Measurements from ENCODE around the gene CACFD1.

Gene CACFD1

DNA sequence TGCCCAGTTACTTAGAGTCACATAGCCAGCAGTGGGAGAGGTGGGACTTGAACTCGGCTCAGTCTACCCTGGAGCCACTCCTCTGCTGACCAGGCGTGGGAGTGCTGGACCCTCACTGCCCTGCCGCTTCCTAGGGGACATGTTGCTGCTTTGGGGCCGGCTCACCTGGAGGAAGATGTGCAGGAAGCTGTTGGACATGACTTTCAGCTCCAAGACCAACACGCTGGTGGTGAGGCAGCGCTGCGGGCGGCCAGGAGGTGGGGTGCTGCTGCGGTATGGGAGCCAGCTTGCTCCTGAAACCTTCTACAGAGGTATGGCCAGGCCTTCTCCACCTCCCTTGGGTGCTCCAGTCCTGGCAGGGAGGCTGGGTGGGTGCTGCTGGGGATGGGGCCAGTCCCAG, 3.4 kb upstream of the CACFD1 start:
- TF ChIP-seq, protein P1, sequence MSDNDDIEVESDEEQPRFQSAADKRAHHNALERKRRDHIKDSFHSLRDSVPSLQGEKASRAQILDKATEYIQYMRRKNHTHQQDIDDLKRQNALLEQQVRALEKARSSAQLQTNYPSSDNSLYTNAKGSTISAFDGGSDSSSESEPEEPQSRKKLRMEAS (IDR thresholded peaks at IDR 0.05; ENCODE audit: low read depth, low read length): no peak
- TF ChIP-seq, protein P2, sequence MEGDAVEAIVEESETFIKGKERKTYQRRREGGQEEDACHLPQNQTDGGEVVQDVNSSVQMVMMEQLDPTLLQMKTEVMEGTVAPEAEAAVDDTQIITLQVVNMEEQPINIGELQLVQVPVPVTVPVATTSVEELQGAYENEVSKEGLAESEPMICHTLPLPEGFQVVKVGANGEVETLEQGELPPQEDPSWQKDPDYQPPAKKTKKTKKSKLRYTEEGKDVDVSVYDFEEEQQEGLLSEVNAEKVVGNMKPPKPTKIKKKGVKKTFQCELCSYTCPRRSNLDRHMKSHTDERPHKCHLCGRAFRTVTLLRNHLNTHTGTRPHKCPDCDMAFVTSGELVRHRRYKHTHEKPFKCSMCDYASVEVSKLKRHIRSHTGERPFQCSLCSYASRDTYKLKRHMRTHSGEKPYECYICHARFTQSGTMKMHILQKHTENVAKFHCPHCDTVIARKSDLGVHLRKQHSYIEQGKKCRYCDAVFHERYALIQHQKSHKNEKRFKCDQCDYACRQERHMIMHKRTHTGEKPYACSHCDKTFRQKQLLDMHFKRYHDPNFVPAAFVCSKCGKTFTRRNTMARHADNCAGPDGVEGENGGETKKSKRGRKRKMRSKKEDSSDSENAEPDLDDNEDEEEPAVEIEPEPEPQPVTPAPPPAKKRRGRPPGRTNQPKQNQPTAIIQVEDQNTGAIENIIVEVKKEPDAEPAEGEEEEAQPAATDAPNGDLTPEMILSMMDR (IDR thresholded peaks at IDR 0.05; ENCODE audit: low read depth, low read length): peak; percentile 37
- DNase-seq (ENCODE audit: low read depth): no peak
- H3K4me3 ChIP-seq (ENCODE audit: low read depth, low read length): no peak overlapping the region

DNA sequence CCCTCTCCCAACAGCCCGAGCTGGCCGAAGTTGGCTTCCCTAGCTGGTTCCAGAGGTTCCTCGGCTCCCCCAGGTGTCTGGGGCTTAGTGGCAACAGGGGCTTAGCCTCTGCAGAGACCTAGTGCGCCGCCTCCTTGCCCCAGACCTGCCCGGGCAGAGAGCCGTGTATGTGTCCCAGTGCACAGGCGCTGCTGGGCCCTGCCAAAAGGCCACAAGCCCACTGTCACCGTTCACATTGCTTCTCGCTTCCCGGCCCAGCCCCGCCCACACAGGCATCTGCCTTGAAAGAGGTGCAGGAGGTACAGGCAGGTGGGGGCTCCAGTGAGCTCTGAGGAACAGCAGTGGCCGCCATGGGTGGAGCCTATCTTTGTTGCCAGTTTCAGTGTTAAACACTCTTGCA, 2.5 kb upstream of the CACFD1 start:
- DNase-seq (ENCODE audit: low read depth): no peak
- H3K4me3 ChIP-seq (ENCODE audit: low read depth, low read length): no peak overlapping the region
- TF ChIP-seq, protein P1 (IDR thresholded peaks at IDR 0.05; ENCODE audit: low read depth, low read length): no peak
- TF ChIP-seq, protein P2 (IDR thresholded peaks at IDR 0.05; ENCODE audit: low read depth, low read length): no peak
- TF ChIP-seq POLR2A (IDR thresholded peaks at IDR 0.05; ENCODE audit: extremely low read depth, insufficient read length) (no peak), MYC (IDR thresholded peaks at IDR 0.05; ENCODE audit: low read depth, low read length) (no peak)

DNA sequence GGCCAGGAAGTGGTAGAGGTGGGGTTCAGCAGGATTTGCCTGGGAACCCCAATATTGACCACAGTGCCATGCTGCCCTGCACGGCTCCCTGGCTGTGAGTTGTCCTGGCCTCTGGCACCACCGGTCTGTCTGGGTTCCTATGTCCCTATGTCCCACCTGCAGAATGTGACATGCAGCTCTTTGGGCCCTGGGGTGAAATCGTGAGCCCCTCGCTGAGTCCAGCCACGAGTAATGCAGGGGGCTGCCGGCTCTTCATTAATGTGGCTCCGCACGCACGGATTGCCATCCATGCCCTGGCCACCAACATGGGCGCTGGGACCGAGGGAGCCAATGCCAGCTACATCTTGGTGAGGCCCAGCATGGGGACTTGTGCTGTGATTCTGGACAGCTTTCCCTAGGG, 2.0 kb upstream of the CACFD1 start:
- TF ChIP-seq POLR2A (IDR thresholded peaks at IDR 0.05; ENCODE audit: extremely low read depth, insufficient read length) (no peak), MYC (IDR thresholded peaks at IDR 0.05; ENCODE audit: low read depth, low read length) (no peak)
- TF ChIP-seq, protein P2 (IDR thresholded peaks at IDR 0.05; ENCODE audit: low read depth, low read length): no peak
- TF ChIP-seq, protein P1 (IDR thresholded peaks at IDR 0.05; ENCODE audit: low read depth, low read length): no peak
- H3K4me3 ChIP-seq (ENCODE audit: low read depth, low read length): no peak overlapping the region
- no peak for DNase-seq (ENCODE audit: low read depth)

DNA sequence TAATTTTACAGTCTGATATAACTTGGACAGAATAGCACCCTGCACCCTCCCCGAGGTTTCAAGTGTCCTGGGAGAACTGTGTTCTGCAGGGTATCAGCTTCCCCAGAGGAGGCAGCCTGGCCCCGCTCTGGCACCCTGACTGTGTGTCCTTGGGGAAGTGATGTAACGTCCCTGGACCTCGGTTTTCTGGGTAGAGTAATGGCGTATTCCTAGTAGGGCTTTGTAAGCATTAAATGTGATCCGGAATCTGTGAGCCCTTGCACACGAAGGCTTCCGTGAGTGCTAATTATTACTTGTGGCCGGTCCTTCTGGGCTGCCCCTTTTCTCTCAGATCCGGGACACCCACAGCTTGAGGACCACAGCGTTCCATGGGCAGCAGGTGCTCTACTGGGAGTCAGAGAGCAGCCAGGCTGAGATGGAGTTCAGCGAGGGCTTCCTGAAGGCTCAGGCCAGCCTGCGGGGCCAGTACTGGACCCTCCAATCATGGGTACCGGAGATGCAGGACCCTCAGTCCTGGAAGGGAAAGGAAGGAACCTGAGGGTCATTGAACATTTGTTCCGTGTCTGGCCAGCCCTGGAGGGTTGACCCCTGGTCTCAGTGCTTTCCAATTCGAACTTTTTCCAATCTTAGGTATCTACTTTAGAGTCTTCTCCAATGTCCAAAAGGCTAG, 1.0 kb upstream of the CACFD1 start:
- no peak for TF ChIP-seq POLR2A (IDR thresholded peaks at IDR 0.05; ENCODE audit: extremely low read depth, insufficient read length)
- TF ChIP-seq, protein P1 (IDR thresholded peaks at IDR 0.05; ENCODE audit: low read depth, low read length): no peak
- TF ChIP-seq, protein P2 (IDR thresholded peaks at IDR 0.05; ENCODE audit: low read depth, low read length): no peak
- no peak for TF ChIP-seq MYC (IDR thresholded peaks at IDR 0.05; ENCODE audit: low read depth, low read length)
- H3K4me3 ChIP-seq (ENCODE audit: low read depth, low read length): no peak overlapping the region
- peak; percentile 56 for DNase-seq (ENCODE audit: low read depth)

DNA sequence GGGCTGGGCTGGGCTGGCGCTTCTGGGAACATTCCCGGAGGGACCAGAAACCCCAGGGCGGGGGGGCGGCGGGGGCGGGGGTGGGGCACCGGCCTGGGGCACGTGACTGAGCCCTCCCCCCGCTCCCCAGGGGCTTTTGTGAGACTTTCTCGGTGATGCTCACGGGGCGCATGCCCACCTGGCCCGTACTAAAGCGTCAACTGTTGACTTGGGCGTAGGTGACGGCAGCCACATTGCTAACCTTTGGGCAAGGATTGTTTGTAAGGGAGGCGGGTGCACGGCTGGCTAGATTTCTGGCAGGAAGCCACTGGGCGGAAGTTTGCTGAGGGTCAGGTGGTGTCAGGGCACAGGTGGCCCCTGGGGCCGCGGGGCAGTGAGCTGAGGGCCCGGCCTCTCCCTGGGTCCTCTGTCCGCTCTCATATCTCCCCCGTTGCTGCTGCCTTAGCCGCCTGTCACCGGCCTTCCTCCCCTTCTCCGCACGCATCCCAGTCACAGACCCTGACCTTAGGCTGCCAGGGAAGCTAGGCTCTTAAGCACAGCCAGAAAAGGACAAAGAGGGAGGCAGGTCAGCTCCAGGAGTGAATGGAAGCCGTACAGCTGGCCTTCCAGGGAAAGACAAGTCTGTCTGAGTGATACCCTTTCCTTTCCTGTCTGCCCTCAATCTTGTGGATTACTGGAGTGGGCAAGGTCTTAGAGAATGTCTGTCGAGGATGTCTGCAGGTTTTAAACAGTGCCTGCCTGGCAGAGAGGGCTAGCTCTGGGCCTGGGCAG, 812 bp downstream of the CACFD1 start:
- H3K4me3 ChIP-seq (ENCODE audit: low read depth, low read length): no peak overlapping the region
- no peak for TF ChIP-seq MYC (IDR thresholded peaks at IDR 0.05; ENCODE audit: low read depth, low read length)
- TF ChIP-seq, protein P2 (IDR thresholded peaks at IDR 0.05; ENCODE audit: low read depth, low read length): no peak
- TF ChIP-seq POLR2A (IDR thresholded peaks at IDR 0.05; ENCODE audit: extremely low read depth, insufficient read length): no peak
- no peak for DNase-seq (ENCODE audit: low read depth)
